Fibroblast of pulmonary artery (primary cell): ENCODE measurements around the gene CFAP74.

Source experiments
- DNase-seq: peaks from one replicate; pipeline ENCODE4 v3.0.0-alpha.2; 2010; ENCODE audit warnings: low read depth
- H3K4me3 ChIP-seq: replicated peaks from 2 replicates; pipeline ENCODE4 v1.5.1; 2011; ENCODE audit warnings: low read depth, mild to moderate bottlenecking, control low read depth, low read length, moderate library complexity
- CTCF ChIP-seq: IDR thresholded peaks from 2 replicates; pipeline ENCODE4 v1.5.1; 2011; ENCODE audit warnings: mild to moderate bottlenecking, control low read depth, low read length, inconsistent platforms; ENCODE audit errors: missing control alignments

The CFAP74 gene

GRCh38 chr1:2044510-2045319, 41.1 kb upstream of the CFAP74 start:
- peak; percentile 39 for DNase-seq
- TF ChIP-seq CTCF, result peak; percentile 33
- no peak overlapping the region for H3K4me3 ChIP-seq

- TF ChIP-seq CTCF, result no peak
- no peak overlapping the region for H3K4me3 ChIP-seq
- DNase-seq, result no peak
Observed at GRCh38 chr1:2043886-2044285, 40.3 kb upstream of the CFAP74 start.

GRCh38 chr1:2042830-2043773, 39.5 kb upstream of the CFAP74 start:
- no peak for DNase-seq
- no peak for TF ChIP-seq CTCF
- no peak overlapping the region for H3K4me3 ChIP-seq

GRCh38 chr1:2041887-2042286, 38.3 kb upstream of the CFAP74 start:
- no peak for DNase-seq
- H3K4me3 ChIP-seq, result no peak overlapping the region
- no peak for TF ChIP-seq CTCF

- DNase-seq, result no peak
- H3K4me3 ChIP-seq, result no peak overlapping the region
- TF ChIP-seq CTCF, result no peak
Observed at GRCh38 chr1:2041305-2041704, 37.7 kb upstream of the CFAP74 start.

- no peak for DNase-seq
- no peak for TF ChIP-seq CTCF
Observed at GRCh38 chr1:2039251-2039650, 35.7 kb upstream of the CFAP74 start.

More at GRCh38 chr1:2039251-2039650, 35.7 kb upstream of the CFAP74 start:
- H3K4me3 ChIP-seq, result no peak overlapping the region
